ENCODE results near the gene ZNF521.
"Not testable (repeated sequence)": the region's sequence is repeated elsewhere in the genome, so short reads cannot be mapped to it uniquely, and the experiment has no call there.

The ZNF521 gene

DNA sequence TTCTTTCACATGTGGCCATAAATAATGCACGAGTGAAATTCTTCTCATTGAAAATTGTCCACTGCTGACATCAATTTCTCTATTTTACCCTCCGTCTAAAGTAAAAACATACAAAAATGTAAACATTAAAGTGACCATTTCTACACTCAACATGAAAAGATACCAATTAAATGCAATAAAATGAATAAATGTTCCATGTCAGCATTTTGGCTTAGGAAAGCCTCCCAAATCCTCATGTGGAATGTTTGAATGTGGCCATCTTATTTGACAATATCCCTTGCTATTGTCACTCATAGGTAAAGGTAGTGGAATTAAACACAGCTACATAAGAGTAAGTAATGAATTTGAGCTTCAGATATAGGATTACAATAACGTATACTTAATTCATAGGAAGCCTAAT is 60.8 kb downstream of the ZNF521 start:
- DNase-seq (ENCODE audit: low read depth in 2 of 3, low spot score in 2 of 3) = no peak

DNA sequence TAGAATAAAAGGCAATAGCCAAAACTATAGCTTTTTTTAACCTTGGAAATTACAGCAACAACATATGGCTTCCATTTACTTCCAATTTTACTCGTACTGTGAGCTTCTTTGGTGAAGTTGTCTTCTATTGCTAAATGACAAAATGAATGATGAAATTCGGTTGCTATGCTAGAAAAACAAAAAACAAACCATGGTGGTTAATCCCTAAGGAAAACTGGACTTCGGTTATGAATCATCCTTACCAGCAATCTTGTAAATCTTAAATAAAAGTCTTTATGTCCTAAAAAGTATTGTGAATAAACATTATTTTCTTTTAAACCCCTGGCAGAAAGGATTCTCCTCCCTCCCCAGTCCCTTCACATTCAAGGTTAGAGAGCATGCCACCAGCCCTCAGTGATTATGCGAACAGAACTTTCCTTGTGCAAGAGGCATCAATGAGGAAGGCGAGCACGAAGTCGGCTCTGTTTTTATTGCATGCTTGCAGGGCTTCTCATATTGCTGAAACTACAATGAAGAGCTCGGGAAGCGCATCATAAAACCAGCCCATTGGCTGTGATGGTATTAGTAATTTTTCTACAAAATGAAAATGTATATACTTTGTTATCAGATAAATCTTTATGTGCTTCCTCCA is 62.9 kb downstream of the ZNF521 start:
- no peak for DNase-seq (ENCODE audit: low read depth in 2 of 3, low spot score in 2 of 3)

DNA sequence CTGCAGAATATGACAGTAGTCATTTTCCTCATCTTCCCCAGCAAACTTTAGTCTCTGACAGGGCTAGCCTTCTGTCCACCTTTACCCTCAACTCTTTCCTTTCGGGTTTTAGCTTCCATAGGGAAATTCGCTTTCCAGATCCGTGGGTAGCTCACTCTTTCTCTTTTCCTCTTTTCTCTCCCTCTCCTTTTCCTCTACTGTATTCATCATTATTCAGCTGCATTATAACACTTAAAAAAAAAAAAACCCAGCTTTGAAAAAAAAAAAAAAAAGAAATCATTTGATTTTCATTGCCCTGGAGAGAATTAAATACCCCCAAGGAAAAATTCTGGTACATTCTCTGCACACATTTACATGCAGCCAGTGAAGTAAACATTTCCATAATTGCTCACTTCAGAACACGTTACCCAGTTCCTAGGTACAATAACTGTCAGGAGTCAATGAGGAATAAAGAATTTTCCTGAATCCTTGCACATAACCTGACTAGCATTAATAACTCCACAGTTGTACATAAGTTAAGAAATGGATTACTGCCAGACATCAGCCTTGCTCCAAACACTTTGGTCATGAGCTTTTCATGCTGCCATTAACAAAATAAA is 63.5 kb downstream of the ZNF521 start:
- DNase-seq (ENCODE audit: low read depth in 2 of 3, low spot score in 2 of 3) = no peak

DNA sequence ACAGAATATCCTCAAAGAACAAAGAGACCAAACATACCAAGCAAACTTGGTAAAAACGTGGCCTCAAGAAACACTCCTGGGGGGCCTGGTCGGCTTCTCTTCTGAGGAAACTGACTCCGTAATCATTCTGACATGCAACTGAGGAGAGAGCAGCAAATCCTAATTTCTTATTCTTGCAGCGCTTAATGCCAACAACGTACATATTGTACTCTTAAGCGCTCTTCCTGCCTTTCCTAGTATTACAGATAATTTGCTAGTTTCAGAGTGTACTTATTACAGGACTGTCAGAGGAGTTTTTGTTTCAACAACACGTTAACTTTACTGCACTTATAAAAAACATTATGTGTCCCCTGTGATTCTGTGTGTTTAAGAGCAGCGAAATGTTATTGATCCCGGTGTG is 64.9 kb downstream of the ZNF521 start:
- no peak for DNase-seq (ENCODE audit: low read depth in 2 of 3, low spot score in 2 of 3)

DNA sequence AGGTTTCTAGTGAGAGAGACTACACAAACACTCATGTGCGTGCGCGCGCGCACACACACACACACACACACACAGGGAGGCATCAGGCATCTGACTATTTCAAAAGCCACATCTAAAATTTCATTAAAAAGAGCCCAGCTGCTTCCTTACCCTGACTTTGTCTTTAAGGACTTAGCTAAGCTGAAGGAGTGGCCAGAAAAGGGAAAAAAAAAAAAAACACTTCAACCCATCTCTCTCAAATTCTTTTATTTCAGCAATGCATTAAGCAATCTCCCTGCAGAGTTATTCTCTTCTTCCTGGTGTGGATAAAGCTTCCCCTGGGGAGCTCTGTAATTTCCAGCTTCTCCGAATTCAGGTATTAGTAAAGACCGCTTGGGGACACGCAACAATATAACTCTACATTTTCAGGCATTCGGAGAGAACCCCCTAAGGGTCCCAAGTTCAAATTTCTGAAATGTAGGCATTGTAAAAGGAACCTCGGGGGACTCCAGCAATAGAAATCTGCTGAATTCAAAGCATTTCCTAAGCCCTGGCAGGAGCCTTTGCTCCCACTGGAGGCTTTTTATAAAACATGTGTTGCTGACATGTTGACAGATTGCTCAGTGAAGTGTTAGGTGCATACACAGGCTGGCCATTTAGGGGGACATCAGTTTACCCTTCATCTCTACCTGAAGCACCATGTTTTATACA is 67.0 kb downstream of the ZNF521 start:
- no peak for DNase-seq (ENCODE audit: low read depth in 2 of 3, low spot score in 2 of 3)

DNA sequence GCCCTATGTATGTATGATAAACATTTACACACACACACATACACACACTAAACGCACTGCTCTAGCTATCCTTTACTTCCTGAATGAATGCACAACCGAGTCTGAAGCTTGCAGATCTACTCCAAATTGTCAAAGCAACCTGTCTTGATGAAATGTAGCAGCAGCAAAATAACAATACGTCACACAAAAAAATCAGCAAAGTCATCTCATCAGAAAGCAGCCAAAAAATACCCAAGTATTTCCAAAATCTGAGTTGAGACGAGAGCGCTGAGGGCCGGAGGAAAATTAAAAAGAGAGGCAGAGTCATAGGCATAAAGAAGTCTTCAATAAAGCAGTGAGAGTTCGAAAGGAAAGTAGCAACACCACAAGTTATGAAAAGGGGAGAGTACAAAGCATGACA is 67.7 kb downstream of the ZNF521 start:
- no peak for DNase-seq (ENCODE audit: low read depth in 2 of 3, low spot score in 2 of 3)

DNA sequence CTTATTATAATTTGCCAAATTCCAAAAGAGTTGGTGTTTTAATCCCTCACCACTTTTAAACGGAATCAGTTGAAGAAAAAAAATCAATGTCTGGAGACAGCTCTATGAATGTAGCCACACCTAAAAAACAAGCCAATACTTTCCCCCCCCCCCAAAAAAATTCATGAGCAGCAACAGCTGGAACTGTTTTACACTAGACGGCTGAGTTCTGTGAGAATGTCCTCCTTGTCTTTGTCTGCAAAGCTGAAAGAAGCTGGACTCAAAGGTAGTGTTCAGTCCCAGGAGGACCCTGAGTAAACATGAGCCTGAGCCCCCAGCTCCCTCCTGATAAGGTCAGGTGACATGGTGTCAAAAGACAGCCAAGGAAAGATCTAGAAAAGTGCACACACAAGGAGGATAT is 68.2 kb downstream of the ZNF521 start:
- DNase-seq (ENCODE audit: low read depth in 2 of 3, low spot score in 2 of 3) = no peak

DNA sequence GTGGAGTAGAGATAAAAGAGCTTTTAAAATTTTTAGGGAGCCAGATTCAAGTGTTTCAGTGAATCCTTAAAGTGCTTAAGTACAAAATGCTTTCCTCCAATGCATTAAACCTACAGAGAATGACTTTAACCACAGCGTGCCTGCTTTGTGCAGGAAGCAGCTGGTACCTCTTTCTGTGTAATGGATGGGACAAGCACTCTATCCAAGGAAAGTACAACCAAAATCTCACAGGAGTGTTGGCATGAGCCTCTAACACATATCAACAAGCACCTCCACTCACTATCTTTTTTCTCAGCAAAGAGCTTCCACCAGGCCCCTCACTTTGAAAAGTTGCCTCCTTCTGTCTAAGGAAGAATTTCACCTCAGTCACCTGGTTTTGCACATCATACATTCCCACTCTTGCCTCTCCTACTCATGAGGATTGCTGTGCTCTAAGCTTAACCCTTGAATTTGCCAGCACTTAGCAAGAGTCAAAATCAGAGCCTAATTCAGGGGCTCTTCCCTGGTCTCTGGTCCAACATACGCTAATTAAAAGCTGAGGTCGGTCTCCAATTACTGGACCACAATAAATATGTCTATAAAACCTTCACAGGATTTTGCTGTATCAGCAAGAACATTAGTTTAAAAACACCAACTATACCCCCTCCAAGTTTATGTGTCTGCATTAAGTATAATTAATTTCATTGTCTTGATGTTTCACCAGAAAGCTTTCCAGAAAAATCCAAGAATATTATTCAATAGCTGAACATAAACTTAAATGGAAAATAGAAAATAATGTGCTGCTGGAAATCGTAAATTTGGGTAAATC is 68.9 kb downstream of the ZNF521 start:
- DNase-seq (ENCODE audit: low read depth in 2 of 3, low spot score in 2 of 3) = no peak

DNA sequence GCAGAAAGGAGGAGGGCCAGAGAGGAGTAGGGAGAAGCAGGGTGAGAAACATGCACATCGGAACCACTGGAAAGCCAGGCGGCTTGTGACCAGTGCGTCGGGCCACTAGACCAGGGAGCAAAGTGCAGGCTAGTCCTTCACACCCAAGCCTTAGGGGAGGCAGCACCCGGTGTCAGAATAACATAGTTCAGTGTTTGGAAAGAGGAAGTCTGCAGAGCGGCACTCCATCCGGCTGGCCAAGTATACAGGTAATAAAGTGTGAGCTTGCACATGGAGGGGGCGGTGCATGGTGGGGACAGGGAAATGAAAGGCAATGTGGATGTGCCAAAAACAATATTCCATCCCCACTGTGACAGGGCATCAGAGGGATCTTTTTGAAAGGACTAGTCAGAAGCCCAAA is 69.7 kb downstream of the ZNF521 start:
- no peak for DNase-seq (ENCODE audit: low read depth in 2 of 3, low spot score in 2 of 3)

DNA sequence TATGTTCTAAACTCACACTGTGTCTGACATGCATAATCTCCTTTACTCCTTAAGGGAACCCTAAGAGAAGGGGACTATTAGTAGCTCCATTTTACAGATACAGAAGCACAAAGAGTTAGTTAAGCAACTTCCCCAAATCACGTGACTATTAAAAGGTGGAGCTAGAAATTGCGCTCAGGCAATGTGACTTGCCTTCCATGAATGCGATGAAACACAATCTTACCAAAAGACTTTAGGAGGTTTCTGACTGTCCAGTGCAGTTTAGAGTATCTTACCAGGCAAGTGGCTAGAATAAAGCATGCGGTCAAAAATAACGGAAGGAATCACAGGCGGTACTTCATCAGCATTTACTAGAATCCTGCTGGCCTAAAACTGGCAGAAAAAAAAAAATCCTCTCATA is 70.4 kb downstream of the ZNF521 start:
- no peak for DNase-seq (ENCODE audit: low read depth in 2 of 3, low spot score in 2 of 3)

DNA sequence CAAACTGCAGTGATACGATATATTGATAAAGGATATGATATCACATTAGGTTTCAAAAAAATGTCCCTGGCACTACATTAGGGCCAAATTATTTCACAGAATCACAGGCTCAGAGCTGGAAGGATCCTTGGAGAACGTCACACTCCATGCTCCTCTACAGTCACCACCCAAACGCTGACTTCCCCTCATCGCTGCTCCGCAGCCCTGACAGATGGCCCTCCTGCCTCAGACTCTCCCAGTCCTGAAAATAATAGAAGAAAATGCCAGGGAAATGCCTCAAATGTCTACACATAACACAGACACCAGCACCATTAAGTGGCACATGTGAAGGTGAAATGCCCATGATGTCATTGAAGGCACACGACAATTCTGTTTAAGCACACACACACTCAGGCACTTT is 72.0 kb downstream of the ZNF521 start:
- DNase-seq (ENCODE audit: low read depth in 2 of 3, low spot score in 2 of 3) = no peak

DNA sequence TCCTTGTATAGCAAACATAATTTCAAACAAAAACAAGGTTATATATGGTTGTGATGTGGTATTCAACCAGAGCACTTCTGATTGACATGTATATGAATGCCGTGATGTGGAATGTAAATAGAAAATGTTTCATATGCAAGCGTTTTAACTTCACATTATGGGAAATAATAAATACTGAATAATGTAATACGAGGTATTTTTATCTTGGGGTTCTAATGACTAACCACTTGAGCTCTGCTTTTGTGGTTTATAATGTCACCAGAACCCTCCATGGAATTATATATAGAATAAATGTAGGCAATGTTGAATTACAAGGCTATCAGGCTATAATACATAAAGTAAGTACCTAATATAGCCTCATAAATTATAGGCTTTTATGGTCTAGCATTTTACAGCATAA is 72.4 kb downstream of the ZNF521 start:
- DNase-seq (ENCODE audit: low read depth in 2 of 3, low spot score in 2 of 3) = no peak

DNA sequence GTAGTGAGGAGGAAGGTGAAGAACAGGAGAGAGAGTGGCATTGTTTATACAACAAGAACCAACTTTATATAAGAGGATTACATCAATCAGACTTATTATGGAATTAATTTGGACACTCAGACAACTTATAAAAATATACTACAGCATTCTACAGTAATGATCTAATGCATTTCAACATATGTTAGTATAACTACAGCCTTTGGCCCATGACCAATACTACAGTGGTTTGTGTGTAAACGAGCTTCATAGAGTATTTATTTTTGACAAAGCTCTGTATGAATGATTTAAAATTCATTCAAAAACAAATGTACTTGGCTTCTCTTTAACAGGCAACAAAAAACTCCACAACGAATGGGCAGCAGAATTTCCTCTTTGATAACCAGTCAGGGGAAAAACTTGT is 72.8 kb downstream of the ZNF521 start:
- DNase-seq (ENCODE audit: low read depth in 2 of 3, low spot score in 2 of 3) = no peak

DNA sequence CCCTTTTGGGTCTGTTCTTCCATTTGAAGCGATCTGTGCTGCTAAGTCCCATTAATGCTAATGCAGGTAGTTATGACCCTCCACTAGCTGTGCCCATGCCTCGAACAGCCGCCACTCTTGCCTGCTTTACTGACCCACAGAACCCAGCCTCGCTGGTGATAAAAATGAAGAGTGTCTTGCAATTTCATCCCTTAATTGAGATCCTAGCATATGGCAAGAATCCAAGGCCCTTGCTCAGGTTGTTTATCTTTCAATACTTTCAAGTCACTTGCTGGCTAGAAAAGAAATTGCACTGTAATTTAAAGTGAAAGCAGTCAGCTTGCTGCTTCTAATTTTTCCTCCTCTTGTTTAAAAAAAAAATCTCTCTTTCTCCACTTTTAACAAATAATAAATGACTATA is 73.6 kb downstream of the ZNF521 start:
- no peak for DNase-seq (ENCODE audit: low read depth in 2 of 3, low spot score in 2 of 3)

DNA sequence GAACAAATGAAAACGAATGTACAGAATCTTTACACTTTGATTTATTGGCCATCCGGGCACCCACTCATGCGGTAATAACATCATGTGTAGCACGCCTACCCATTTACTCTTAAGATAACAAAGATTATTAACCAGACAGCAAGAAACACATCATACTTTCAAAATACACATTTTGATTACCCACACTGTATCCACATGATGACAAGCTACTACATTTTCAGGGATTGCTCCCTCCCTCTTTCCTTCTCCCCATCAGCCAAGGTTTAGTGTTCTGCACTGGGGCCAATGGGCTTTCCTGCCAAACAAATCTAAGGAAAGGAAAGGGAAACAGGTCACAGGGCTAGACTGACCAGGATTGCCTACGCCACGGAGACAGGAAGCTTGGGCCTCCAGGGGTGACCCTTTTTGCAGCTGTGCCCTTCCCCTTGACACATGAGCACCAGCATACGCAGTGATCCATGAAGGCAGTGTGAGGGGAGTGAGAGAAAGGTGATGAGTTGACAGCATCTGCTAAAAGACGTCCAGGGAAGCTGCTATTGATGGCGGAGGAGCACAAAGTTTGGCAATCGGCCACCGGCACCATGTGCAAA is 76.5 kb downstream of the ZNF521 start:
- no peak for DNase-seq (ENCODE audit: low read depth in 2 of 3, low spot score in 2 of 3)

DNA sequence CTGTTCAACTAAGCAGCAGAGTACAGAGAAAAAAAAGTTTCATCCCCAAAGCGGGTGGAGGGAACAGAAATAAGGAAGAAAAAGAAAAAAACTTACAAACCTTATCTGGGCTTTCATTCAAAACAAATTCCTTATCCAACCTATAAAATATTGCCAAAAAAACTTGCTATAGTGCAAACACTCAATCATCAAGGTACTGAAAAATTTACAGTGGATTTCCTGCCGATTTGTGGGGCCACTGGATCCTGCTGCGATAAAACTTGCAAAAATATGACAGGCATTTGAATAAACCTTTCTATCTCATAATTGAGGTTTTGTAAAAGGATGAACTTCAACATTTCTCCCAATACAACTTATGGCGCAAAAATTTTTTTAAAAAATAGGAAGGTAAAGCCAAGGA is 77.0 kb downstream of the ZNF521 start:
- no peak for DNase-seq (ENCODE audit: low read depth in 2 of 3, low spot score in 2 of 3)

DNA sequence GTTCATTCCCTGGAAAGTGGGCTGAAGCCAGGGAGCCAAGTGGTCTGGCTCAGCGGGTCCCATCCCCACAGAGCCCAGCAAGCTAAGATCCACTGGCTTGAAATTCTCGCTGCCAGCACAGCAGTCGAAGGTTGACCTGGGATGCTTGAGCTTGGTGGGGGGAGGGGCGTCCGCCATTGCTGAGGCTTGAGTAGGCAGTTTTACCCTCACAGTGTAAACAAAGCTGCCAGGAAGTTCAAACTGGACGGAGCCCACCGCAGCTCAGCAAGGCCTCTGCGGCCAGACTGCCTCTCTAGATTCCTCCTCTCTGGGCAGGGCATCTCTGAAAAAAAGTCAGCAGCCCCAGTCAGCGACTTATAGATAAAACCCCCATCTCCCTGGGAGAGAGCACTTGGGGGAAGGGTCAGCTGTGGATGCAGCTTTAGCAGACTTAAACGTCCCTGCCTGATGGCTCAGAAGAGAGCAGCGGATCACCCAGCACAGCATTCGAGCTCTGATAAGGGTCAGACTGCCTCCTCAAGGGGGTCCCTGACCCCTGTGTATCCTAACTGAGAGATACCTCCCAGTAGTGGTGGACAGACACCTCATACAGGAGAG is 84.9 kb downstream of the ZNF521 start:
- not testable (repeated sequence) for DNase-seq (ENCODE audit: low read depth in 2 of 3, low spot score in 2 of 3)

DNA sequence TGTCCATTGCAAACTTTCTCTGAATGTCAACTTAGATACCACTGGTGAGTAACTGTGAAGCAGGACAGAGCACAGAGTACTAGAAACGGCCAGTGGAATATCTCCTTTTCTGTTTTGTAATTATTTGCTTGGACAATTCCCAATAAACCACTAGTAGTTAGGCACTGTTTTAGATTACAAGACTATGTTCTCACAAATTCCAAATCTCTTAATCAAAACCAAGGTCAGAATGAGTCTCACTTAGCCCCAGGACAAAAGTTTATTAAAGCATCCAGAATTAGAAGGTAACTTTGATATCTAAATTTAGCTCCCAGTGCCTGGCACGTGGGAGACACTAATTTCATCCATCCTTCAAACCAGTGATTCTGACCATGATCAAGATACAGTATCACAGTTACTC is 89.0 kb downstream of the ZNF521 start:
- DNase-seq (ENCODE audit: low read depth in 2 of 3, low spot score in 2 of 3) = no peak

DNA sequence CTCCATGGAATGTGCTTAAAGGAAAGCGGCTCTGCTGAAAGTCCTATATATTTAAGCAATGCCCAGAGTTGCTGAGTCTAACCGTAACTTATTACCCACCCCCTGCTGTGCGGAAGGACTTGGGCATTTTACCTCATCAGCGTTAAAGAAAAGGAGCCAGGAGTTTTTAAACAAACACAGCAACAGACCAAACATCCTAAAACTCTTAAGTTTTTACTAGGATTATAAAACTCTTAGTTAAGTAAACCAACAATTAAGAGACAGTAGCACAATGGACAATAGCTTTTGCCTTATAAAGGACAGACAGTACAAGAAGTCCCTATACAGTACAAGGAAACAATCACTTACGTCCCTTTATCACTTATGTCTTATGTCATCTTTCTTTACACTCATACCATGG is 90.2 kb downstream of the ZNF521 start:
- DNase-seq (ENCODE audit: low read depth in 2 of 3, low spot score in 2 of 3) = no peak

DNA sequence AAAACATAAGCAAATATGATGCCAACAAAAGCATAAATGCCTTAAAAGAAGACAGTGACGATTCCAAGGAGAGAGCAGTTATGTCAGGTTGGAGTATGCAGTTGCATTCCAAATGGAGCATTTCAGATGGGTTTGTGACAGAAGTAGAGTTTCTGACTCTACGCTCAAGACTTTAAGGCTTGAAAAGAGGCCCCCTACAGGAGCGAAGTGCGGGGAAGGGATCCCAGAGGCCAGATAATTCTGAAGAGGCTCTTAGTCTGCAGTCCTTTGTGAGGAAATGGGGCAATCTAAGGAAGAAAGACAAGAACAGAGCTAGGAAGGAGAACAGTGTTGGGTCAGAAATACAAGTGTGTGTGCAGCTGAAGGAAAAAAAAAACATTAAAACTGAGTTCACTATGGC is 95.5 kb downstream of the ZNF521 start:
- DNase-seq (ENCODE audit: low read depth in 2 of 3, low spot score in 2 of 3) = no peak

DNA sequence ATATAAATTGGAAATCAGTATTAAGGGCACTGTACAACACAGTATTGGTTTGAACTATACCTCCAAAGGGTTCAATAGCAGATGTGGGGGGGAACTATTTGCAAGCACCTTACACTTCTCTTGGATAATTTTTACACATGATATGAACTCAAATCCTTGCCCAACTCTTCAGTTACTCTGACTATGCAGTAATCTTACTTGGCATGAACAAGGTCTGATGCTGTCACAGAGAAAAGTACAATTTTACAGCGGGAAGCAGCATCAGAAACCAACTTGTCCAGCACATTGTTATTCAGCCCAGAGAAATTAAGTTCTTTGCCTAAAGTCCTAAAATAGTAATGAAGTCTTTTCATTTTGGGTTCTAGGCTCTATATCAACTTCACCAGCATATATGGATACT is 98.2 kb downstream of the ZNF521 start:
- no peak for DNase-seq (ENCODE audit: low read depth in 2 of 3, low spot score in 2 of 3)

Measured in activated CD8-positive, alpha-beta memory T cell treated with anti-CD3 and anti-CD28 coated beads for 48 hours (primary cell).